Measurements from ENCODE around the gene PTTG2.

- TF ChIP-seq CTCF (conservative IDR thresholded peaks at IDR 0.05 in 1 of 2, IDR thresholded peaks at IDR 0.05 in 1 of 2; ENCODE audit: extremely low read depth in 1 of 2, insufficient read depth in 1 of 2, low read depth in 1 of 2, low read length in 2 of 2) (no peak), EZH2 (IDR thresholded peaks at IDR 0.05; ENCODE audit: borderline replicate concordance, low read length) (no peak)
These were observed 44.7 kb downstream of the PTTG2 start for GRCh38 chr4:38004887-38005286.

Data from mammary epithelial cell (primary cell).